GM19023 (cell line): ENCODE data around the gene SPO11.

Experiments
- ATAC-seq: cut with Tn5 transposase; IDR thresholded peaks from one replicate; pipeline ENCODE4 v1.9.1; 2021; ENCODE audit warnings: mild to moderate bottlenecking, moderate library complexity; ENCODE audit not compliant: unreplicated experiment

Gene SPO11

GRCh38 chr20:57374931-57375651, 45.5 kb downstream of the SPO11 start:
- no peak for ATAC-seq

- ATAC-seq = no peak
Measured at GRCh38 chr20:57375652-57376230, 46.1 kb downstream of the SPO11 start.

- no peak for ATAC-seq
Measured at GRCh38 chr20:57377350-57377749, 47.7 kb downstream of the SPO11 start.

DNA sequence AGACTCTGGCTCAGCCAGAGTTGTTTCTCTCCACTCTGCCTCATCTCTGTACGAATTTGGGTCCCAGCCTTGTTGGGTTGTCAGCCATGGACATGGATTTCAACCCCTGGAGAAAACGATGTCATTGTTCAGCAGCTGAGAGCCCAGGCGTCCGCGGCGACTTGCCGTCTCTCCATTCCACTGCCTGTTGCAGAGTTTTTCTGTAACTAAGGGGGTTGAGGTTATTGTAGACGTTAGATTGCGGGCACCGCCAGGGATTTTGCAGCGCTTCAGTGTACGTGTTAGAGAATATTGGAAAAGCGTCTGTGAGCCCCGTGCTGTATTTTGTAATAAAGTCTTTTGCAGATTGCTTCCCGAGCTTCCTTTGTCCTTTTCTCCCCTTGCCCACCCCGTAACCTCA, 48.5 kb downstream of the SPO11 start:
- ATAC-seq = no peak

GRCh38 chr20:57378646-57379262, 49.2 kb downstream of the SPO11 start:
- no peak for ATAC-seq

GRCh38 chr20:57379263-57379647, 49.7 kb downstream of the SPO11 start:
- no peak for ATAC-seq

DNA sequence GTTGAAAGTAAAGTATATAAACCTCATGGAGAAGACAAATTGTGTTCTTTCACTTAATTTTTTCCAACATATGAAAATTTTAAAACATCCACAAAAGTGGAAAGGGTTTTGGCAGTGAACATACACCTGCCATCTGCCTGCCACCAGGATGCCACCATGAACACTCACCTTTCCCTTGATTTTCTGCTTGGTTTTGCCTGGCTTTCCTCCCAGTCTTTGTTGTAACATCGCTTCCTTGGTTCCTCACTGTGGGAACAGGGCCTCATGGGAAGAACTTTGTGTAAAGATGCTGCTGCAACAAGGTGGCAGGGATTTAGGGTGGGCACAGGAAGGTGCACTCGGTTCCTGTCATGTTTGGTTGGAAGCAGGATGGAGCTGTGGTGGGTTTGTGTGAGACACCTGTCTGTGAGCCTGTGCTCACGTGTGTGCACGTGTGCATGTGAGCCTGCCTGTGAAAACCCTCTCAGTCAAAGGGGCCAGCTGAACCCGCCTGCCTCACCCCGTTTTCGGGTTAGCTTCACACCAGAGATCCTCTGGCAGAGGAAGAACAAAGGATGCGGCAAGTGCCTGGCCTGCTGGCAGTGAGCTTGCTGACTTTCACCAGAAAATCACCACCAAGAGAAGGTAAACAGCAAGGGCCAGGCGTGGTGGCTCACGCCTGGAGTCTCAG, 50.6 kb downstream of the SPO11 start:
- no peak for ATAC-seq

- no peak for ATAC-seq
Measured at GRCh38 chr20:57381596-57382503, 52.2 kb downstream of the SPO11 start.

DNA sequence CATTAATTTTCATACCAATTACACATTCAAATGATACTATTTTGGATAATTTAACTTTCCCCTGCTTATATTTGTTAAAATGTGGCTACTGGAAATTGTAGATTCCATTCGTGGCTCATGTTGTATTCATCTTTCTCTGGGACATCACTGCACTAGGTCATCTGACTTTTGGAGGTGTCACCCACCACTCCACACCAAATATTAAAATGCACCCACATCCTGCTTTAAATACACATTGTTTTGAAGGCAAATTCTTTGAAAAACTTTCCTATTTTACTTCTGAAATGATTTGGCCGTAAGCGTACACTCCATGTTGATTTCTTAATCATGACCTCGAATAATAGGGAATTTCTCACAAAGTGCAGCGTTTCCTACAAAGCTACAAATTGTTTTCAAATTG, 52.9 kb downstream of the SPO11 start:
- ATAC-seq = no peak

DNA sequence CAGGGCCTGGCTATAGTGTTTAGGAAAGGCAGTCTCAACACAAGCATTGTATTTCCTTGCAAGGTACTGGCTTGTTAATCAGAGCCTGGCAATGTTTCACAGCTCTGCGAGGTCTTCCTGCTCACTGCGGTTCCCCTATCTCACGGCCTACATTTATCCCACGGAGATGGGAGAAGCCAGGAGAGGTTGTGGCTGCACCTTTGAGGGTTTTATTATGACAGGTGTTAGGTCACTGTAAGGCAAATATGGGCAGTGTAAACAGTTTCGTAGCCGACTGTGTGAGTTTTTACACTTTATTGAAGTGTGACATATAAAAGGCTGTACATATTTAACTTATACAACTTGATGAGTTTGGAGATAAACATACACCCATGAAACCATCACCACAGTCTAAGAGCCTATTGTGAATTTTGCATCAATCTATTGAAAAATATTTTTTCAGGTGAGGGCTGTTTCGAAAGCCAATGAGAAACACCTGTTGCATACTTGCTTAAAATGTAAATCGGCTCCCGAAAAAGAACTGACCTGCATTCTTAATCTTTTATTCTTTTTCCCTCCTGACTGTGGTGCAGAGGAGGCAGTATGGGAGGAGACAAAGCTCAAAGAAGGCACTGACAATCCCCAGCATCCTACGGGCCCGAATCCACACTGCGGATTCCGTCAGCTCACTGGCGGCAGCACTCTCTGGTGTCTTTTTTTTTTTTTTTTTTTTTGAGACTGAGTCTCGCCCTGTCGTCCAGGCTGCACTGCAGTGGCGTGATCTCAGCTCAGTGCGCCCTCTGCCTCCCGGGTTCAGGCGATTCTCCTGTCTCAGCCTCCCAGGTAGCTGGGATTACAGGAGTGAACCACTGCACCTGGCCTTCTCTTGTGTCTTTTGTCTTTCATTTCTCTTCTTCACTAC, 54.1 kb downstream of the SPO11 start:
- ATAC-seq = no peak

DNA sequence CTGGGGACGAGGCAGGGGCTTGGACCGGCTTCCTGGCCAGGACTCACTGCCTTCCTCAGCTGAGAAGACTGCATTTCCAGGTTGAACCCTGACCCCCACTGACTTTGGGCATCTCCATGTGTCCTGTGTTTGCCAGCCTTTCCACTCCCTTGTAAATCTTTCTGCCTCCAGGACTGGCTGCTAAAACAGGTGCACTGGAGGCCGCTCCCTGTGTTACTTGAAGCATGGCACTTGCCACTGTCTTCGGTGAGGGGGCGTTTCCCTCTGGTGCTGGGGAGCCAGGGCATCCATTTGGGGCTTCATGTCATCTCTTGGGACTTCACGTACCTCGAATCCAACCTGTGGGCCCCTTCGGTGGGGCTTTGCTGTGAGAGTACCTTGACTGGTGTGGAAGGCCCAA, 54.9 kb downstream of the SPO11 start:
- no peak for ATAC-seq

GRCh38 chr20:57384953-57385761, 55.6 kb downstream of the SPO11 start:
- ATAC-seq = no peak

GRCh38 chr20:57385940-57386339, 56.3 kb downstream of the SPO11 start:
- ATAC-seq = no peak

GRCh38 chr20:57386762-57387161, 57.2 kb downstream of the SPO11 start:
- no peak for ATAC-seq

DNA sequence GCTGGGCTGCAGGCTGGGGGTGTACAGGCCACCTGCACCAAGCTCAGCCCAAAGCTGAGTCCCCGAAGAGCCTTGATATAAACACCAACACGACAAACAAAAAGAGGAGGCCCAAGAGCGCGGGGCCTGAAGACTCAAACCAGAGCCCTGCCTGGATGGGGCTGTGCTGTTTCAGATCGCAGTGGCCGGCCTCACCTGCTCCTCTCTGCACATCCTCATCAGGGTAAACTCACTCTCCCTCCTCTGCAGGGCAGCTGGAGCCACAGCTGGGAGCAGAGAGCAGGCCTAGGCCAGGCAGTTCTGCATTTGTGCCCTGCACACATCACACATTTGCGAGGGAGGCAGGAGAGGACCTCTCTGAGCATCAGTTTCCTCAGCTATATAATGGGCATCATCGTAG, 57.9 kb downstream of the SPO11 start:
- ATAC-seq = no peak

DNA sequence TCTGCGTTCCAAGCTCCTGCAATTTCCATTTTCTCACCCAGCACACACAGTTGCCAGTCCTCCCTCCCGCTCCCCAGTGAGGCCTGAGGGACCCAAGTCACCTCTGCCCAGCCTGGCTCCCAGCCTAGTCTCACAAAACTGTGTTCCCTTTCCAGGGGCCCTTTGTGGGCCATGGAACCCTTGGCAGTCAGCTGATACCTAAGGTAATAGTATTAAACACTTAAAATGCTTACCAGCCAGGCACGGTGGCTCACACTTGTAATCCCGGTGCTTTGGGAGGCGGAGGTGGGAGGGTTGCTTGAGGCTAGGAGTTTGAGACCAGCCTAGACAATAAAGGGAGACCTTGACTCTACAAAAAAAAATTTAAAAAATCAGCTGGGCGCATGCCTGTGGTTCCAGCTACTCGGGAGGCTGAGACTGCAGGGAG, 58.4 kb downstream of the SPO11 start:
- ATAC-seq = no peak

DNA sequence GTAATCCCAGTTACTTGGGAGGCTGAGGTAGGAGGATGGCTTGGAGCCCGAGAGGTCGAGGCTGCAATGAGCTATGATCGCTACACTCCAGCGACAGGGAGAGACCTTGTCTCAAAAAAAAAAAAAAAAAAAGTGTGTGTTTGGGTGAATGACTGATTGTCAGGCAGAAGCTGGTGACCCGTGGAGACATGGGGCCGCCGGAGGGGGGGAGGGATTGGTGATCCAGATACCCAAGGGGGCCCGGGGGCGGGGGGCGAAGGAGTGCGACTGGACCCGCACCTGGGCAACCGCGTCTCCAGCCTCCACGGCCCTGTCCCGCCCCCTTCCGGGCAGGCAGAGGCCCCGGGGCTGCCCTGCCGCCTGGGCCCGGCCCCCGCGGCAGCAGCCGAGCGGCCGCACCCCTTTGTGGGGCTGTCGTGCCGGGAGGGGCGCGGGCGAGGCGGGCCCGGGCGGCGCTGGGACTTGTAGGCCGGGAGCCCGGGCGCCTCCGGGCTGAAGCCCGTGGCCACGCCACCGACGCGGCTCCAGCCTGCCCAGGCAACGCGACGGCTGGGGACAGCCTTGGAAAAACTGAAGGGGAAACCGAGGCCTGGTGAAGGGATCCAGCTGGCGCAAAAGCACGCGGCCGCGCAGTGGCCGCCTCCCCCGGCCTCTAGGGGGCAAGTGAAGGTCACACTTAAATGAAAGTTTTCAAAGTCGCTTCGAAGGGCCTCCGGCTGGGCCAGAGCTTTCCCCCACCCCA, 59.5 kb downstream of the SPO11 start:
- ATAC-seq = no peak
